Activated B cell treated with CpG ODN at 0.5 μM for 24 hours (primary cell): ENCODE measurements around the gene APOA1. TPM values are rescaled to one million over a fixed set of nuclear protein-coding genes. Genes with fewer than 3 reads are reported as not detected.

Source experiments
- ATAC-seq: fragments of 200-7000 bp; cut with Tn5 transposase; one replicate; pipeline ENCODE4 v1.10.0; 2021; ENCODE audit warnings: low read depth, mild to moderate bottlenecking, moderate library complexity
- CTCF ChIA-PET: fragments of 350-600 bp; sonication (Branson Sonifier 250); formaldehyde crosslinking; loops from one replicate; lab custom pipeline; 2021; ENCODE audit warnings: antibody characterized with exemption; lab: Charles Lee
- POLR2A ChIA-PET: fragments of 350-600 bp; sonication (Branson Sonifier 250); formaldehyde crosslinking; loops from one replicate; lab custom pipeline; 2021; ENCODE audit warnings: antibody characterized with exemption; lab: Charles Lee
- DNase-seq: peaks from one replicate; pipeline ENCODE4 v3.0.0; 2022
- H3K27ac Mint-ChIP-seq: one replicate; pipeline ENCODE4 v1.8.0; 2020; ENCODE audit warnings: mixed read lengths
- H3K27me3 Mint-ChIP-seq: one replicate; pipeline ENCODE4 v1.8.0; 2021; ENCODE audit warnings: mixed read lengths
- H3K36me3 Mint-ChIP-seq: one replicate; pipeline ENCODE4 v1.8.0; 2021; ENCODE audit warnings: low read depth, mixed read lengths
- H3K4me1 Mint-ChIP-seq: one replicate; pipeline ENCODE4 v1.8.0; 2021; ENCODE audit warnings: mixed read lengths
- H3K4me3 Mint-ChIP-seq: one replicate; pipeline ENCODE4 v1.8.0; 2020; ENCODE audit warnings: mild to moderate bottlenecking, mixed read lengths
- H3K9me3 Mint-ChIP-seq: one replicate; pipeline ENCODE4 v1.8.0; 2020; ENCODE audit warnings: mixed read lengths
- intact Hi-C: fragments of 100-400 bp; cut with micrococcal nuclease; formaldehyde crosslinking; loops from one replicate; pipeline ENCODE4 v1.15.1; 2024
- total RNA-seq: library from RNA; stranded (reverse); gene quantifications from 2 replicates; pipeline ENCODE4 v1.2.3, GENCODE V29; 2022
- TF ChIP-seq, protein P1 (sequence below): fragments of 200-600 bp; IDR thresholded peaks from one replicate; pipeline ENCODE4 v1.8.0; 2022; ENCODE audit warnings: antibody characterized with exemption, mild to moderate bottlenecking

Gene APOA1
- total RNA-seq, 1 donor from 2014 or later, result 0.31 TPM

DNA sequence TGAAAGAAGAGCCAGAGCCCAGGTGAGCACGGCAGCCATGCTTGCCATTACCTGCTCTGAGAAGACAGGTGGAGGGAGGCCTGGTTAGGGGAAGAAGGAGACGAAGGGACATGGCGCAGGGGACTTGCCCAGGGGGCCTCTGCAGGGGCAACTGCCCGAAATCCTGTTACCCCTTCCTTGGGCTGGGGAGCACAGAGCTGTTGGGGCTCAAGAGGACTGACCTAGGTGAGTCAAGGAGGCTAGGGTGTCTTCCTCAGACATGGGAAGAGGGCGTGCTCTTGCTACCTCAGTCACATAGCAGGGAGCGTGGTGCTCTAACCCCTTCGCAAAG lies 45.6 kb downstream of the APOA1 start, which contains the start of gene APOA5:
Gene APOA5 (minus strand): TSS at position 67 of the 331 bp plus-strand sequence. CDS start 19 bp downstream, at position 48.
- H3K4me1 Mint-ChIP-seq, result peaks cover 23% of the 10 kb centered on the region
- POLR2A ChIA-PET, result interaction anchor here (1.1 kb wide), 1 partner anchor 44 kb away, joined by 3 read pairs; no protein-coding TSS in a partner anchor
- H3K4me3 Mint-ChIP-seq, result no peak within 1 kb of the TSS
- H3K27me3 Mint-ChIP-seq, result peaks cover 4% of the 10 kb centered on the region
- no peak for ATAC-seq
- peaks cover 14% of the 10 kb centered on the region for H3K36me3 Mint-ChIP-seq
- no peak within 1 kb of the TSS for H3K27ac Mint-ChIP-seq
- TF ChIP-seq, protein P1, sequence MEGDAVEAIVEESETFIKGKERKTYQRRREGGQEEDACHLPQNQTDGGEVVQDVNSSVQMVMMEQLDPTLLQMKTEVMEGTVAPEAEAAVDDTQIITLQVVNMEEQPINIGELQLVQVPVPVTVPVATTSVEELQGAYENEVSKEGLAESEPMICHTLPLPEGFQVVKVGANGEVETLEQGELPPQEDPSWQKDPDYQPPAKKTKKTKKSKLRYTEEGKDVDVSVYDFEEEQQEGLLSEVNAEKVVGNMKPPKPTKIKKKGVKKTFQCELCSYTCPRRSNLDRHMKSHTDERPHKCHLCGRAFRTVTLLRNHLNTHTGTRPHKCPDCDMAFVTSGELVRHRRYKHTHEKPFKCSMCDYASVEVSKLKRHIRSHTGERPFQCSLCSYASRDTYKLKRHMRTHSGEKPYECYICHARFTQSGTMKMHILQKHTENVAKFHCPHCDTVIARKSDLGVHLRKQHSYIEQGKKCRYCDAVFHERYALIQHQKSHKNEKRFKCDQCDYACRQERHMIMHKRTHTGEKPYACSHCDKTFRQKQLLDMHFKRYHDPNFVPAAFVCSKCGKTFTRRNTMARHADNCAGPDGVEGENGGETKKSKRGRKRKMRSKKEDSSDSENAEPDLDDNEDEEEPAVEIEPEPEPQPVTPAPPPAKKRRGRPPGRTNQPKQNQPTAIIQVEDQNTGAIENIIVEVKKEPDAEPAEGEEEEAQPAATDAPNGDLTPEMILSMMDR, result no peak
- intact Hi-C loops, result loop anchor here (1.0 to 2.0 kb wide), 3 partner anchors 45 to 435 kb away; no protein-coding TSS in a partner anchor
- no peak for DNase-seq
- CTCF ChIA-PET, result interaction anchor here (0.7 to 3.7 kb wide), 9 partner anchors 8 to 439 kb away, joined by 3 to 38 read pairs (median 4); partner anchors contain the start of genes APOA1 and BUD13
- no peaks in the 10 kb centered on the region for H3K9me3 Mint-ChIP-seq

DNA sequence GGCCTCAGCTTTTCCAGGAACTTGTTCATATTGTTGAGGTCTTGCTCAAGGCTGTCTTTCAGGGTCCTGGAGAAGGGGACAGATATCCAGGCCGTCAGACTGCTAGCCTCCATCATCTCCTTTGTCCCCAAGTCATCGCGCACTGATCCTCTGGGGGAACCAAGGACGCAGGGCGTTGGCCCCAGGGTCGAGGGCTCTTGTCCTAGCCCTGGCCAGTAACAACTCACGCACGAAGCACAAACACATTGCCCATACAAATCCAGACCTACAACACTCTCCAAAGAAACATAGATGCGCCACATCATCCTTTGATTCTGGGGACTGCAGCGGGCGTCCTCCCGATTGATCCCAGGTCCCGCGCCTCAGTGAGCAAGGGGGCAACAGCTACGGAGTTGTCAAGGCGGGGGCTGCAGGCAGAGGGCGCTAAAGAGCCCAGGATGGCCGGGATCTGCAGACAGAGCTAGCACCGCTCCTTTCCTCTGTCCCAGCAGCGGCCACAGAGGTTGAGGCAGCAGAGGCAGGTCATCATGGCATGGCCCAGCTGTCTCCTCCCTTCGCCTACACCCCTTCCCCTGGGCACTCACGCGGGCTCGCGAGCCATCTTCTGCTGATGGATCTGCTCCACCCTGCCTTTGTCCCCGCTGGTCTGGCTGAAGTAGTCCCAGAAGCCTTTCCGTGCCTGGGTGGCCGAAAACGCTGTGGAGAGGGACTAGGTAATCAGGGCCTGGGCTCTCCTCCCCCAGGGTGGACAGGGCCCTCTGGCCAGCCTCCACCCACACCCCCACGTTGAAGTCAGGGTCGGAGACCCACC lies 46.2 kb downstream of the APOA1 start:
- TF ChIP-seq, protein P1, result no peak

DNA sequence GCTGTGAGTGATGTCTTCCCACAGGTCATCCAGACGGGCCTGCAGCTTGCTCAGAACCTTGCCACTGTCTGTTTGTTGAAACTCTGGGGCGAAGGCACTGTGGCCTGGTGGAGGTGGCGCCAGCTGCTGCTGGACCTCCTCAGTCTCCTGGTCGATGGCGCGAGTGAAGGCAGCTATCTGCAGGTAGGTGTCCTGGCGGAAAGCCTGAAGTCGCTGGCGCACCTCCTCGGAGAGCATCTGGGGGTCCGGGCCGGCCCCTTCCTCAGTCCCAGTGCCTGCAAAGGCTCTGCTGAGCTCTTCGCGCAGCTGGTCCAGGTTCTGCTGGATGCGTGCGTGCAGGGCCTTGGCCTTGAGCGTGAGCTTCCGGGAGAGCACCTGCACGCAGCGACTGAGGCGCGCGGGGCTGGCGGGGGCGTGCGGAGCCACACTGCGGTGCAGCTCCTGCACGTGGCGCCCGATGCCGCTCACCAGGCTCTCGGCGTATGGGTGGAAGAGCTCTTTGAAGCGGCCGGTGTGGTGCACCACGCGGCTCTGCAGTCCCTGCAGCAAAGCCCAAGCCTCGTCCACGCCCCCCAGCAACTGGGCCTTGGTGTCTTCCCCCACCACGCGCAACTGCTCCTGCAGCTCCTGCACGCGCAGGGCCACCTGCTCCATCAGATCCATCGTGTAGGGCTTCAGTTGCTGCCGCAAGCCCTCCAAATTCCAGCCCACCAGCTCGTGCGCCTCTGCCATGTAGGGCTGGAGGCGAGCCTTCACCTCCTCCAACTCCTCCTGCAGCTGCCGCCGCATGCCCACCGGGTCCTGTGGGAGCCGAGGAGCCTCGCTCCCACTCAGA lies 47.0 kb downstream of the APOA1 start:
- Mint-ChIP-seq H3K4me1 (peaks cover 33% of the 10 kb centered on the region), H3K27ac (no peak overlapping the region), H3K4me3 (no peak overlapping the region), H3K9me3 (no peaks in the 10 kb centered on the region), H3K36me3 (peaks cover 27% of the 10 kb centered on the region), H3K27me3 (peaks cover 4% of the 10 kb centered on the region)
- TF ChIP-seq, protein P1, result no peak
- intact Hi-C loops, result loop anchor here (1.0 to 2.0 kb wide), 3 partner anchors 46 to 436 kb away; no protein-coding TSS in a partner anchor
- DNase-seq, result no peak
- no peak for ATAC-seq
- ChIA-PET CTCF (interaction anchor here (0.6 to 3.7 kb wide), 10 partner anchors 9 to 440 kb away, joined by 3 to 38 read pairs (median 4); partner anchors contain the start of gene APOA1), POLR2A (interaction anchor here (1.1 kb wide), 1 partner anchor 46 kb away, joined by 3 read pairs; no protein-coding TSS in a partner anchor)

More for the DNA sequence above, 46.2 kb downstream of the APOA1 start:
- Mint-ChIP-seq H3K27me3 (peaks cover 4% of the 10 kb centered on the region), H3K4me3 (no peak overlapping the region), H3K27ac (no peak overlapping the region), H3K9me3 (no peaks in the 10 kb centered on the region), H3K36me3 (peaks cover 19% of the 10 kb centered on the region), H3K4me1 (peaks cover 28% of the 10 kb centered on the region)
- ChIA-PET CTCF (interaction anchor here (0.6 to 3.7 kb wide), 12 partner anchors 9 to 439 kb away, joined by 3 to 38 read pairs (median 4); partner anchors contain the start of genes APOA1 and BUD13), POLR2A (interaction anchor here (1.1 kb wide), 1 partner anchor 45 kb away, joined by 3 read pairs; no protein-coding TSS in a partner anchor)
- DNase-seq (peak; percentile 56), ATAC-seq (peak; percentile 42)
- intact Hi-C loops, result loop anchor here (1.0 to 2.0 kb wide), 3 partner anchors 45 to 436 kb away; no protein-coding TSS in a partner anchor

DNA sequence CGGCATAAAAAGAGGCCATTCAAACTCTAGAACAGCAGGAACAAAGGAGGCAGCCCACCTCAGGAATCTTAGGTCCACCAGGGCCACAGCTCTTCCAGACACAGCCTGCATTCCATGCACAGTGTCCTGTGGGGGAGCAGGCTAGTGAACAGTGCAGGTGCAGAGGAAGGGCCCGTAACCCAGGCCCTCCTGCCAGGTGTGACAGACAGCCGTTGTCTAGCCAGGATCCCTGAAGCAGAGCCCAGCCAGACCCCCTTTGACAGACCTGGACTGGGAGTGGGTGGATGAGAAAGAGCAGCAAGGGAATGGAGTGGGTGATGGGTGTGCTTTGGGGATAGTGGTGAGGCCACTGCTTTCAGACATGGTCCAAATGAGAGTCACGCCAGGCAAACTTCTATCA lies 48.4 kb downstream of the APOA1 start:
- no peak for ATAC-seq
- Mint-ChIP-seq H3K4me3 (peak overlapping the region; percentile 98), H3K36me3 (peaks cover 41% of the 10 kb centered on the region), H3K9me3 (no peaks in the 10 kb centered on the region), H3K27me3 (peaks cover 4% of the 10 kb centered on the region), H3K4me1 (peaks cover 33% of the 10 kb centered on the region), H3K27ac (no peak overlapping the region)
- no peak for DNase-seq
- intact Hi-C loops, result loop anchor here (1.0 to 5.0 kb wide), 3 partner anchors 16 to 308 kb away; partner anchors contain the start of gene SIK3
- TF ChIP-seq, protein P1, result no peak
- POLR2A ChIA-PET, result interaction anchor here (1.1 kb wide), 1 partner anchor 441 kb away, joined by 5 read pairs; no protein-coding TSS in a partner anchor
- CTCF ChIA-PET, result interaction anchor here (1.4 to 3.7 kb wide), 2 partner anchors 11 to 316 kb away, joined by 3 to 38 read pairs; no protein-coding TSS in a partner anchor
